ENCODE data around the gene NTRK3.

NTRK3 gene

GRCh38 chr15:88242586-88243555 lies 13.7 kb downstream of the NTRK3 start:
- Histone ChIP-seq H3K27me3 (ENCODE audit: insufficient read depth, low read length) (no peaks in the 10 kb centered on the region), H3K4me3 (ENCODE audit: low read depth, low read length) (no peak overlapping the region), H3K36me3 (ENCODE audit: insufficient read depth, low read length) (no peaks in the 10 kb centered on the region), H3K79me2 (ENCODE audit: control insufficient read depth, insufficient read depth, low read length, unreplicated experiment) (no peaks in the 10 kb centered on the region), H2AFZ (ENCODE audit: low read length, unreplicated experiment) (no peak overlapping the region), H3K4me1 (ENCODE audit: control insufficient read depth, insufficient read depth, low read length, unreplicated experiment) (no peaks in the 10 kb centered on the region), H3K27ac (ENCODE audit: low read depth, low read length) (no peak overlapping the region)

- Histone ChIP-seq H3K4me3 (ENCODE audit: low read depth, low read length) (no peak overlapping the region), H3K4me1 (ENCODE audit: control insufficient read depth, insufficient read depth, low read length, unreplicated experiment) (no peaks in the 10 kb centered on the region), H3K27ac (ENCODE audit: low read depth, low read length) (no peak overlapping the region), H3K36me3 (ENCODE audit: insufficient read depth, low read length) (no peaks in the 10 kb centered on the region), H3K27me3 (ENCODE audit: insufficient read depth, low read length) (no peaks in the 10 kb centered on the region), H2AFZ (ENCODE audit: low read length, unreplicated experiment) (no peak overlapping the region), H3K79me2 (ENCODE audit: control insufficient read depth, insufficient read depth, low read length, unreplicated experiment) (no peaks in the 10 kb centered on the region)
Observed at GRCh38 chr15:88241461-88241860, 15.1 kb downstream of the NTRK3 start.

GRCh38 chr15:88241060-88241459 lies 15.5 kb downstream of the NTRK3 start:
- Histone ChIP-seq H3K4me3 (ENCODE audit: low read depth, low read length) (no peak overlapping the region), H3K79me2 (ENCODE audit: control insufficient read depth, insufficient read depth, low read length, unreplicated experiment) (no peaks in the 10 kb centered on the region), H3K36me3 (ENCODE audit: insufficient read depth, low read length) (no peaks in the 10 kb centered on the region), H2AFZ (ENCODE audit: low read length, unreplicated experiment) (no peak overlapping the region), H3K27me3 (ENCODE audit: insufficient read depth, low read length) (no peaks in the 10 kb centered on the region), H3K27ac (ENCODE audit: low read depth, low read length) (no peak overlapping the region), H3K4me1 (ENCODE audit: control insufficient read depth, insufficient read depth, low read length, unreplicated experiment) (no peaks in the 10 kb centered on the region)

GRCh38 chr15:88239594-88239993 lies 16.9 kb downstream of the NTRK3 start:
- Histone ChIP-seq H3K4me1 (ENCODE audit: control insufficient read depth, insufficient read depth, low read length, unreplicated experiment) (no peaks in the 10 kb centered on the region), H3K36me3 (ENCODE audit: insufficient read depth, low read length) (no peaks in the 10 kb centered on the region), H3K4me3 (ENCODE audit: low read depth, low read length) (no peak overlapping the region)

GRCh38 chr15:88238618-88239430 lies 17.7 kb downstream of the NTRK3 start:
- no peaks in the 10 kb centered on the region for H3K27me3 ChIP-seq (ENCODE audit: insufficient read depth, low read length)
- no peaks in the 10 kb centered on the region for H3K36me3 ChIP-seq (ENCODE audit: insufficient read depth, low read length)
- H3K79me2 ChIP-seq (ENCODE audit: control insufficient read depth, insufficient read depth, low read length, unreplicated experiment), result no peaks in the 10 kb centered on the region
- H3K4me3 ChIP-seq (ENCODE audit: low read depth, low read length), result no peak overlapping the region
- H3K27ac ChIP-seq (ENCODE audit: low read depth, low read length), result no peak overlapping the region
- no peaks in the 10 kb centered on the region for H3K4me1 ChIP-seq (ENCODE audit: control insufficient read depth, insufficient read depth, low read length, unreplicated experiment)
- H2AFZ ChIP-seq (ENCODE audit: low read length, unreplicated experiment), result no peak overlapping the region

More at GRCh38 chr15:88239594-88239993, 16.9 kb downstream of the NTRK3 start:
- H2AFZ ChIP-seq (ENCODE audit: low read length, unreplicated experiment), result no peak overlapping the region
- H3K27ac ChIP-seq (ENCODE audit: low read depth, low read length), result no peak overlapping the region
- no peaks in the 10 kb centered on the region for H3K27me3 ChIP-seq (ENCODE audit: insufficient read depth, low read length)
- H3K79me2 ChIP-seq (ENCODE audit: control insufficient read depth, insufficient read depth, low read length, unreplicated experiment), result no peaks in the 10 kb centered on the region

- no peaks in the 10 kb centered on the region for H3K36me3 ChIP-seq (ENCODE audit: insufficient read depth, low read length)
- H3K79me2 ChIP-seq (ENCODE audit: control insufficient read depth, insufficient read depth, low read length, unreplicated experiment), result no peaks in the 10 kb centered on the region
- H3K27ac ChIP-seq (ENCODE audit: low read depth, low read length), result no peak overlapping the region
- H3K4me3 ChIP-seq (ENCODE audit: low read depth, low read length), result no peak overlapping the region
- no peaks in the 10 kb centered on the region for H3K4me1 ChIP-seq (ENCODE audit: control insufficient read depth, insufficient read depth, low read length, unreplicated experiment)
- no peak overlapping the region for H2AFZ ChIP-seq (ENCODE audit: low read length, unreplicated experiment)
- H3K27me3 ChIP-seq (ENCODE audit: insufficient read depth, low read length), result no peaks in the 10 kb centered on the region
Observed at GRCh38 chr15:88234711-88235110, 21.8 kb downstream of the NTRK3 start.

- H3K27ac ChIP-seq (ENCODE audit: low read depth, low read length), result no peak overlapping the region
- no peaks in the 10 kb centered on the region for H3K27me3 ChIP-seq (ENCODE audit: insufficient read depth, low read length)
- no peaks in the 10 kb centered on the region for H3K36me3 ChIP-seq (ENCODE audit: insufficient read depth, low read length)
- H2AFZ ChIP-seq (ENCODE audit: low read length, unreplicated experiment), result no peak overlapping the region
- no peak overlapping the region for H3K4me3 ChIP-seq (ENCODE audit: low read depth, low read length)
- H3K4me1 ChIP-seq (ENCODE audit: control insufficient read depth, insufficient read depth, low read length, unreplicated experiment), result no peaks in the 10 kb centered on the region
- no peaks in the 10 kb centered on the region for H3K79me2 ChIP-seq (ENCODE audit: control insufficient read depth, insufficient read depth, low read length, unreplicated experiment)
Observed at GRCh38 chr15:88233921-88234320, 22.6 kb downstream of the NTRK3 start.

GRCh38 chr15:88232771-88233201 lies 23.8 kb downstream of the NTRK3 start:
- no peaks in the 10 kb centered on the region for H3K36me3 ChIP-seq (ENCODE audit: insufficient read depth, low read length)
- no peaks in the 10 kb centered on the region for H3K79me2 ChIP-seq (ENCODE audit: control insufficient read depth, insufficient read depth, low read length, unreplicated experiment)
- no peaks in the 10 kb centered on the region for H3K4me1 ChIP-seq (ENCODE audit: control insufficient read depth, insufficient read depth, low read length, unreplicated experiment)
- no peak overlapping the region for H3K4me3 ChIP-seq (ENCODE audit: low read depth, low read length)
- H2AFZ ChIP-seq (ENCODE audit: low read length, unreplicated experiment), result no peak overlapping the region
- H3K27ac ChIP-seq (ENCODE audit: low read depth, low read length), result no peak overlapping the region
- H3K27me3 ChIP-seq (ENCODE audit: insufficient read depth, low read length), result no peaks in the 10 kb centered on the region

- H3K4me3 ChIP-seq (ENCODE audit: low read depth, low read length), result no peak overlapping the region
- H3K36me3 ChIP-seq (ENCODE audit: insufficient read depth, low read length), result no peaks in the 10 kb centered on the region
- no peak overlapping the region for H2AFZ ChIP-seq (ENCODE audit: low read length, unreplicated experiment)
- H3K79me2 ChIP-seq (ENCODE audit: control insufficient read depth, insufficient read depth, low read length, unreplicated experiment), result no peaks in the 10 kb centered on the region
- no peaks in the 10 kb centered on the region for H3K27me3 ChIP-seq (ENCODE audit: insufficient read depth, low read length)
- no peaks in the 10 kb centered on the region for H3K4me1 ChIP-seq (ENCODE audit: control insufficient read depth, insufficient read depth, low read length, unreplicated experiment)
- H3K27ac ChIP-seq (ENCODE audit: low read depth, low read length), result no peak overlapping the region
Observed at GRCh38 chr15:88231909-88232644, 24.5 kb downstream of the NTRK3 start.

- Histone ChIP-seq H3K4me1 (ENCODE audit: control insufficient read depth, insufficient read depth, low read length, unreplicated experiment) (no peaks in the 10 kb centered on the region), H2AFZ (ENCODE audit: low read length, unreplicated experiment) (no peak overlapping the region), H3K79me2 (ENCODE audit: control insufficient read depth, insufficient read depth, low read length, unreplicated experiment) (no peaks in the 10 kb centered on the region), H3K27ac (ENCODE audit: low read depth, low read length) (no peak overlapping the region), H3K36me3 (ENCODE audit: insufficient read depth, low read length) (no peaks in the 10 kb centered on the region), H3K4me3 (ENCODE audit: low read depth, low read length) (no peak overlapping the region), H3K27me3 (ENCODE audit: insufficient read depth, low read length) (no peaks in the 10 kb centered on the region)
Observed at GRCh38 chr15:88230823-88231222, 25.7 kb downstream of the NTRK3 start.

Data from ACC112 (cell line).